SJSA1 (cell line): ENCODE data around the gene COL4A4. TPM values are rescaled to one million over a fixed set of nuclear protein-coding genes. Genes with fewer than 3 reads are reported as not detected.

Experiments used
- DNase-seq, 2 experiments: peaks; one replicate each; pipeline ENCODE4 v3.0.0-alpha.2; 2015 to 2020; ENCODE audit warnings: low spot score in 2 of 2, low read depth in 1 of 2
- H3K27ac ChIP-seq: fragments of 250-450 bp; sonication (Bioruptor Pico); 2 replicates; pipeline ENCODE4 v1.5.1; 2020; ENCODE audit warnings: mild to moderate bottlenecking, moderate library complexity
- H3K27me3 ChIP-seq: fragments of 250-450 bp; sonication (Bioruptor Pico); replicated peaks from 2 replicates; pipeline ENCODE4 v1.5.1; 2020; ENCODE audit warnings: mild to moderate bottlenecking, moderate library complexity
- H3K36me3 ChIP-seq: fragments of 250-450 bp; sonication (Bioruptor Pico); 2 replicates; pipeline ENCODE4 v1.5.1; 2020; ENCODE audit warnings: mild to moderate bottlenecking
- H3K4me1 ChIP-seq: fragments of 250-450 bp; sonication (Bioruptor Pico); replicated peaks from 2 replicates; pipeline ENCODE4 v1.6.1; 2021; ENCODE audit warnings: mild to moderate bottlenecking
- H3K4me3 ChIP-seq: fragments of 250-450 bp; sonication (Bioruptor Pico); 2 replicates; pipeline ENCODE4 v1.5.1; 2020; ENCODE audit warnings: mild to moderate bottlenecking
- H3K9me3 ChIP-seq: fragments of 250-450 bp; sonication (Bioruptor Pico); replicated peaks from 2 replicates; pipeline ENCODE4 v1.5.1; 2020; ENCODE audit warnings: mild to moderate bottlenecking
- total RNA-seq: library from RNA; depleted of rRNA; stranded (reverse); fragments of >200 nt; shearing (Covaris generic); gene quantifications from 2 replicates; pipeline ENCODE4 v1.2.3, GENCODE V29; 2014

COL4A4 gene
- total RNA-seq, 1 experiment from 2014 or later: not detected

- Histone ChIP-seq H3K4me3 (no peak overlapping the region), H3K36me3 (no peaks in the 10 kb centered on the region), H3K4me1 (no peaks in the 10 kb centered on the region), H3K27ac (no peak overlapping the region), H3K9me3 (no peaks in the 10 kb centered on the region; the same call in 1 of the 2 replicates), H3K27me3 (no peaks in the 10 kb centered on the region)
- no peak for DNase-seq
Observed at GRCh38 chr2:227150222-227150936, 13.6 kb downstream of the COL4A4 start.

DNA sequence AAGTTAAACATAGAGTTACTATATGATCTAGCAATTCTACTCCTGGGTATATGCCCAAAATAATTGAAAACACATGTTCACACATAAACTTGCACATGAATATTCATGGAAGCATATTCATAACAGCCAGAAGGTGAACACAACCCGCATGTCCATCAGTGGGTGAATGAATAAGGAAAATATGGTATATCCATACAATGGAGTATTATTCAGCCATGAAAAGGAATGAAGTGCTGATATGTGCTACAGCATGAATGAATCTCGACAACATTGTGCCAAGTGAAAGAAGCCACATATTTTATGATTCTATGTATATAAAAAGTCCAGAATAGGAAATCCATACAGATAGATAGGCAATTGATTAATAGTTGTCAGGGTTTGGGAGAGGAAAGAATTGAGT is 15.9 kb downstream of the COL4A4 start:
- no peaks in the 10 kb centered on the region for H3K4me1 ChIP-seq
- H3K36me3 ChIP-seq: no peaks in the 10 kb centered on the region
- no peak for DNase-seq
- no peak overlapping the region for H3K4me3 ChIP-seq
- H3K9me3 ChIP-seq: no peaks in the 10 kb centered on the region; the same call in 1 of the 2 replicates
- H3K27ac ChIP-seq: no peak overlapping the region
- H3K27me3 ChIP-seq: no peaks in the 10 kb centered on the region

- H3K27me3 ChIP-seq: no peaks in the 10 kb centered on the region
- no peak for DNase-seq
- no peak overlapping the region for H3K4me3 ChIP-seq
- no peaks in the 10 kb centered on the region for H3K4me1 ChIP-seq
- H3K9me3 ChIP-seq: no peaks in the 10 kb centered on the region; the same call in 1 of the 2 replicates
- no peaks in the 10 kb centered on the region for H3K36me3 ChIP-seq
- H3K27ac ChIP-seq: no peak overlapping the region
Observed at GRCh38 chr2:227147023-227147422, 17.0 kb downstream of the COL4A4 start.

DNA sequence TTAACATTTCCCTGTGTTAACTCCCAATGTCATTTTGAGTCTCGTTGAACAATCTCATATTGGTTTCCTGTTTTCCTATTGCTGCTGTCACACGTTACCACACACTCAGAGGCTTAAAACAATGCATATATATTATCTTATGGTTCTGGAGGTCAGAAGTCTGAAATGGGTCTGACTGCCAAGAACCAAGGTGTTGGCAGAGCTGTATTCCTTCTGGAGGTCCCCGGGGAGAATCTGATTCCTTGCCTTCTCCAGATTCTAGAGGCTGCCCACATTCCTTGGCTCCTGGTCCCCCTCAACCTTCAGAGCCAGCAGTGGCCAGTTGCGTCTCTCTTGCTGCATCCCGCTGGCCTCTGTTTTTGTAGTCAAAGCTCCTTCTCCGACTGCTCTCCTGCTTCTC is 17.5 kb downstream of the COL4A4 start:
- Histone ChIP-seq H3K27ac (no peak overlapping the region), H3K4me1 (no peaks in the 10 kb centered on the region), H3K4me3 (no peak overlapping the region), H3K9me3 (no peaks in the 10 kb centered on the region; the same call in 1 of the 2 replicates), H3K27me3 (no peaks in the 10 kb centered on the region), H3K36me3 (no peaks in the 10 kb centered on the region)
- DNase-seq: no peak

DNA sequence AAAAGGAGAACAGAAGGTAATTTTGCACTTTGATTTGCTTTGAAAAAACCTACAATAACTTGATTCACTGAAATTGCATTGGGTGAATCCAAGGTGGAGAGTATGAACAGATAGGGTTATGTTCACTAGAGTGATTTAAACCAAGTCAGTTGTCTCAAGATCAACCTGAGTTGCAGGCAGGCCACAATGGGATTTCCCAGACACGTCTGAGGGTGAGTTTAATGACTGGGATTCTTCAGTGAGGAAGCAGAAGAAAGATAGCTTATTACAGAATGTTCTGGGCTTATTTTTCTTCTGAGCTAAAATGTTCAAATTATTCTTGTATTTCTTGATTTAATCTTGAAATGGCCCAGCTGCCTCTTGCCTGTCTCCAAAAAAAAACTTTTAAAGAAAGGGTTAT is 20.1 kb downstream of the COL4A4 start:
- Histone ChIP-seq H3K36me3 (no peaks in the 10 kb centered on the region), H3K4me3 (no peak overlapping the region), H3K4me1 (no peaks in the 10 kb centered on the region), H3K27me3 (no peaks in the 10 kb centered on the region), H3K27ac (no peak overlapping the region), H3K9me3 (no peaks in the 10 kb centered on the region; the same call in 1 of the 2 replicates)
- no peak for DNase-seq

DNA sequence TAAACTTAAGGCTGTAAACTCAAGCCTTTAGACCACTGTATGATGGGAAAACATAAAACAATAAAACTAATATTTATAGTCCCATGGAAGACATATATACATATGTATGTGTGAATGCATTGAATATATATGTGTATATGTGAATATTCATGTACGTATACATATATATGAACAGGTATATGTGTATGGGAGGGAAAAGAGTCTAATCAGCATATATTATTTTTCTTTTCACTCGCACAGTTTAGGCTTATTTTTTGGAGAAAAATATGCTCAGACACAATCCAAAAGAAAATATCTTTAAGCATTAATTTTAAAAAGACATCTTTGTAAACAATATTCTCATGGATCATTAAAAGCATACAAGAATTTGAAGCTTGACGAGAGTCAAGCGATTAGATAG is 22.7 kb downstream of the COL4A4 start:
- H3K27ac ChIP-seq: no peak overlapping the region
- H3K27me3 ChIP-seq: no peaks in the 10 kb centered on the region
- no peaks in the 10 kb centered on the region for H3K9me3 ChIP-seq
- no peaks in the 10 kb centered on the region for H3K4me1 ChIP-seq
- no peak for DNase-seq
- no peaks in the 10 kb centered on the region for H3K36me3 ChIP-seq
- H3K4me3 ChIP-seq: no peak overlapping the region

- Histone ChIP-seq H3K9me3 (no peaks in the 10 kb centered on the region), H3K27me3 (no peaks in the 10 kb centered on the region), H3K4me1 (no peaks in the 10 kb centered on the region), H3K27ac (no peak overlapping the region), H3K36me3 (no peaks in the 10 kb centered on the region), H3K4me3 (no peak overlapping the region)
- DNase-seq: no peak
Observed at GRCh38 chr2:227134591-227134990, 29.4 kb downstream of the COL4A4 start.

- DNase-seq: no peak
- H3K36me3 ChIP-seq: no peaks in the 10 kb centered on the region
- no peaks in the 10 kb centered on the region for H3K9me3 ChIP-seq
Observed at GRCh38 chr2:227132986-227133385, 31.0 kb downstream of the COL4A4 start.

DNA sequence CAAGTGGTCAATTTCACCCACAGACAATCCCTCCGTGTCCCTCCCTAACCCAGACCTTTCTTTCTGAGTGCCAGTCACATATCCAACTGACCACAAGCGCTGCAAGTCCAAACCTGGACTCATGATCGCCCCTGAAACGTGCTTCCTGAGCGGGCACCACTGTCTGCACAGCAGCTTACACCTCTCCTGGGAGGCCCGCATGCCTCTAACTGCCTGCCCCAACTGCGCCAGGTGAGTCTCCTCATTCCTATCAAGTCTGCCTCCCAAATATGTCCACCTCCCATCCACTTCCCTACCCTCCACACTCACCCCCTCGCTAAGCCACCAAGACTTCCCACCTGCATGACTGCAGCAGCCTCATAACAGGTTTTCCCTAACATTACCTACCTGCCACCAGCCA is 33.4 kb downstream of the COL4A4 start:
- H3K4me1 ChIP-seq: no peaks in the 10 kb centered on the region
- no peak overlapping the region for H3K27ac ChIP-seq
- H3K9me3 ChIP-seq: no peaks in the 10 kb centered on the region
- H3K36me3 ChIP-seq: no peaks in the 10 kb centered on the region
- peaks cover 15% of the 10 kb centered on the region for H3K27me3 ChIP-seq
- no peak for DNase-seq
- H3K4me3 ChIP-seq: no peak overlapping the region

More at GRCh38 chr2:227132986-227133385, 31.0 kb downstream of the COL4A4 start:
- Histone ChIP-seq H3K4me3 (no peak overlapping the region), H3K27me3 (no peaks in the 10 kb centered on the region), H3K4me1 (no peaks in the 10 kb centered on the region), H3K27ac (no peak overlapping the region)

- H3K27me3 ChIP-seq: peaks cover 15% of the 10 kb centered on the region
- no peaks in the 10 kb centered on the region; the same call in 1 of the 2 replicates for H3K9me3 ChIP-seq
- H3K27ac ChIP-seq: no peak overlapping the region
- DNase-seq: no peak
- no peak overlapping the region for H3K4me3 ChIP-seq
- H3K4me1 ChIP-seq: no peaks in the 10 kb centered on the region
- H3K36me3 ChIP-seq: no peaks in the 10 kb centered on the region
Observed at GRCh38 chr2:227127201-227127600, 36.8 kb downstream of the COL4A4 start.

- Histone ChIP-seq H3K36me3 (no peaks in the 10 kb centered on the region), H3K27me3 (peaks cover 15% of the 10 kb centered on the region), H3K4me1 (no peaks in the 10 kb centered on the region), H3K4me3 (no peak overlapping the region), H3K27ac (no peak overlapping the region), H3K9me3 (no peaks in the 10 kb centered on the region; the same call in 1 of the 2 replicates)
- DNase-seq: no peak
Observed at GRCh38 chr2:227125506-227125905, 38.5 kb downstream of the COL4A4 start.

DNA sequence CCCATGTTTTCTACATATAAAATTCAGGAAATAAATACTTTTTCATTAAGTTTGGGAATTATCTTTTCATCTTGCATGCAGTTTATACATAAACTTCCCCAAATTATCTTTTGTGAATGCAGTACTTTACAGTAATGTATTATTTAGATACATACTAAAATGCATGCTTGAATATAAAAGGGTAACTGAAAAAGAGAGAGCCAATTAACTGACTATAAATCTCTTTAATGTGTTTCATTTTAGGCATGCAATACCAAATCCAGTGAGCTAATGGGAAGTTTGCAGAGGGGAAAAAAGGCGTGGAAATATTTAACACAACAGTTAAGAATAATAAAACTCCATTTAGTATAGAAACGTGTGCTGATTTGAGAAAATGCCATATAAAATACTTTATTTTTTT is 39.2 kb downstream of the COL4A4 start:
- H3K27ac ChIP-seq: no peak overlapping the region
- H3K4me3 ChIP-seq: no peak overlapping the region
- H3K4me1 ChIP-seq: no peaks in the 10 kb centered on the region
- H3K27me3 ChIP-seq: peaks cover 15% of the 10 kb centered on the region
- no peak for DNase-seq
- no peaks in the 10 kb centered on the region; the same call in 1 of the 2 replicates for H3K9me3 ChIP-seq
- H3K36me3 ChIP-seq: no peaks in the 10 kb centered on the region

DNA sequence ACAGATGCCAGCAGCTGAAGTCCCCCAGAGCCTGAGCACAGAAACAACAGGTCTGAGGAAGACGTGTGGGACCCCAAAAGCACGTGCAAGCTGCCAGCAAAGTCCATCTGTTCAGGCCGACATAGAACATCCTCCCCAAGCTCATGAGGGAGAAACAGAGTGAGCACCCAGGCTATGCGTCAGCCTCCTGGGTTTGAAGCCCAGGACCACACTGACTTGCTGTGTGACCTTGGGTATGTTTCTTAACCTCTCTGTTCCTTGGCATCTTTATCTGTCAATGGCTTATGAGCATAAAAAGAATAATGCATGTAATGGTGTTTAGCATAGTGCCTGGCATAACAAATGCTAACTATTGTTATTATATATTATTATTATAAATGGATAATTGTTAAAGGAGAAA is 40.3 kb downstream of the COL4A4 start:
- H3K4me1 ChIP-seq: no peaks in the 10 kb centered on the region
- H3K27ac ChIP-seq: no peak overlapping the region
- peaks cover 15% of the 10 kb centered on the region for H3K27me3 ChIP-seq
- DNase-seq: no peak
- no peaks in the 10 kb centered on the region for H3K36me3 ChIP-seq
- no peaks in the 10 kb centered on the region; the same call in 1 of the 2 replicates for H3K9me3 ChIP-seq
- H3K4me3 ChIP-seq: no peak overlapping the region

GRCh38 chr2:227118353-227118752 is 45.7 kb downstream of the COL4A4 start:
- no peaks in the 10 kb centered on the region for H3K4me1 ChIP-seq
- DNase-seq: no peak
- H3K36me3 ChIP-seq: no peaks in the 10 kb centered on the region
- no peak overlapping the region for H3K27ac ChIP-seq
- H3K4me3 ChIP-seq: no peak overlapping the region
- H3K9me3 ChIP-seq: no peaks in the 10 kb centered on the region
- peaks cover 4% of the 10 kb centered on the region; the same call in 1 of the 2 replicates for H3K27me3 ChIP-seq

DNA sequence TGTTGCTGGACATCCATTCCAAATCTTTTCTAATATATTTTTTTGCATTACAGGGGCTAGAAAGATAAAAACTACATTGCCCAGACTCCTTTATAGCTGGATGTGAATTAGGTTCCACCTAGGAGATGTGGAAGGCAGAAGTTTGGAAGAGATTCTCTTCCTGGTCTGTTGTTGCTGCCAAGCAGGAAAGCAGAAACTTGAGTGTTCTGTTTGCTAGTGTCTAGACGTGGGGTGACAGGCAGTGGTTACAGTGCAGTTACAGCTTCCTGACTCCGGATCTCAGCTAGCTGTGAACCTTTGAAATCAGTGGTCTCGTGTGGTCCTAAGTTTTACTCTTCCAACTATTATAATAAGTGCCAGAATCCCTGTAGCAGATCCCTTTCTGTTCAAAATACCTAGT is 46.2 kb downstream of the COL4A4 start:
- H3K9me3 ChIP-seq: no peaks in the 10 kb centered on the region
- DNase-seq: no peak
- H3K4me1 ChIP-seq: no peaks in the 10 kb centered on the region
- H3K27me3 ChIP-seq: peaks cover 4% of the 10 kb centered on the region; the same call in 1 of the 2 replicates
- no peak overlapping the region for H3K4me3 ChIP-seq
- H3K36me3 ChIP-seq: no peaks in the 10 kb centered on the region
- H3K27ac ChIP-seq: no peak overlapping the region
